ENCODE data around the gene CATSPER1. TPM values are rescaled to one million over a fixed set of nuclear protein-coding genes. Genes with fewer than 3 reads are reported as not detected.
"Not testable (repeated sequence)": the region's sequence is repeated elsewhere in the genome, so short reads cannot be mapped to it uniquely, and the experiment has no call there.

CATSPER1 gene
- total RNA-seq, 1 experiment from 2014 or later = 10.0 TPM

GRCh38 chr11:66051766-66052663 is 25.7 kb upstream of the CATSPER1 start, which contains the start of gene SF3B2:
Gene SF3B2, plus strand, starts transcription at chr11:66052364. Its CDS starts 21 bp downstream, at chr11:66052385.
- DNase-seq (ENCODE audit: low read depth) = peak; percentile 99

- DNase-seq (ENCODE audit: low read depth) = no peak
Observed at GRCh38 chr11:66051371-66051765, 25.1 kb upstream of the CATSPER1 start.

DNA sequence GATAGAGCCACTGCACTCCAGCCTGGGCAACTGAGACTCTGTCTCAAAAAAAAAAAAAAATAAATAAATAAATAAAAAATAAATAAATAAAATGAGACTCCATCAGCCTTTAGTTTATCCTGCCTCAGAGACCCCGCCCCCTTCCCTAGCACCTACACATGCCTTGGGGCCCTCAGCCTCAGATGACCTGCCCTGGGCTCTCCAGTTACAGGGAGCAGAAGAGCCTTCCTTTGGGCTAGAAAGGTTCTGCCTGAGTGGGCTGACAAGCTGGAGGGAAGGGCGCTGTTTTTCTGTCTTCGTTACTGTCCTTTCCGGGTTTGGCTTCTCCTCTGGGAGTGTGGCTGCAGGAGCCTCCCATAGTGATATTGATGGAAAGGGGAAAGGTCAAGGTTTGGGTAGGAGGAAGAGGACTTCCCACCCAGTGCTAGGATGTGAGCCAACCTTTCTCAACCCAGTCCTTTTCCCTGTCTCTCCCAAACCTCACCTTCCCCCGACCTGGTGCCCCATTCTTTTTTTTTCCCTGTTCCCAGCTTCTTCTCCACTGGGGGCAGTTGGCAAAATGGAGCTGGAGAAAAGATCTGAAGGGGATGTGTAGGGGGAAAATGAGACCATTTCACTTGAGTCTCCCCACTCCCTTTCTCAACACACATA is 24.4 kb upstream of the CATSPER1 start:
- DNase-seq (ENCODE audit: low read depth) = no peak

GRCh38 chr11:66048547-66049323 is 22.5 kb upstream of the CATSPER1 start, which contains the start of gene GAL3ST3:
Gene GAL3ST3, minus strand, starts transcription at chr11:66049161. Its CDS starts 3,746 bp downstream, at chr11:66045415.
- no peak for DNase-seq (ENCODE audit: low read depth)

DNA sequence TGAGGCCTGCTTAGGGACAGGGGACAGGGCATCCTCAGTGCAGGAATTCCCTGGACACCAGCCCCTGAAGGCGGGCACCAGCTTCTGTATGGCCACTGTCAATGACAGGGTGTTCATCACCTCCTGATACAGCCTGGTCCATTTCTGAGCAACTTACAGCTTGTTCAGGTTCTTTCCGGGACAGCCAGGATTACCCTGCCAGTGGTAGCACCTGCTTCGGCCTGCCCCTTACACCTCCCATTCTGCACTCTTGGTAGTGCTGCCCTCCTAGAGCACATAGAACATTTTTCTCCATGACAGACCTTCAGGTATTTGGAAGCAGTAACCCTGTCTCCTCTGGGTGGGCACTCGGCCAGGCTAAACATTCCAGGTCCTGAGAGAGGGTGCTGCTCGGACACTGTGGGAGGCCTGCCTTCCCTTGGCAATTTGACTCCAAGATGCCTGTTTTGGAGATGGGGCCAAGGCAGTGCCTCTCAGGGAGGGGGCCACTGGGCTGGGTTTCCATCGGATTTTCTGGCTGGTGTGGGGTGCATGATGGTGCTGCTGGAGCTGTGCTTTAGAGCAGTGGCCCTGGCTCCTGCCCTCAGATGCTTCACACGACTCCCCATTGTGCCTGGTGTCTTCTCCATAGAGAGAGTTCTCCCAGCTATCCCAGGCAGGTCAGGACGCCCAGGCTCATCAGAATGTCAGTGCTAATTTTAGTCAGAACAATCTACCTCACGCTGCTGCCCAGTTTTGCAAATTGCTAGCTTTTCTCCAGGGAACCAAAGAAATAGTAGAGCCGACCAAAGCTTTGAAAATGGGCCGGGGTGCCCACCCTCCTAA is 21.5 kb upstream of the CATSPER1 start:
- no peak for DNase-seq (ENCODE audit: low read depth)

- no peak for DNase-seq (ENCODE audit: low read depth)
Observed at GRCh38 chr11:66046901-66047300, 20.6 kb upstream of the CATSPER1 start.

DNA sequence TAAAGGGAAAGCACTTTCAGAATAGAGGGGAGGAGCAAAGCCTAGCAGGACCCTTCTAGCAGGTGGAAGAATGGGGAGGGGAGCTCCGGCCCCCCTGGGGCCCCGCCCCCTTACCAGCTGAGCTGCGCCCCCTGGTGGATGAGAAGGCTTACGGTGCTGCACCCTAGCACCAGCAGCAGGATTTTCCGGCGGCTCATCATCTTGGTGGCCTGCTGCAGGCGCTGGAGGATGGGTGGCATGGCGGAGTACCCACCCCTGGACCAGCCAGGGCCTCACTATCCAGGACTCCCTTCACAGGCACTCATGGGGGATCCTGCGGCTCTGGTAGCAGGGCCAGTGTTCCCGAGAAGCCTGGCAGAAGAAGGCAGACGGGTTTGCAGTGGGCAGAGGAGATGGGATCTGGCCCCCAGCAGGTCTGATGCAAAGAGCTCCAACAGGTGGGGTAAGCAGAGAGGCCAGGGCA is 18.9 kb upstream of the CATSPER1 start:
- peak; percentile 58 for DNase-seq (ENCODE audit: low read depth)

- DNase-seq (ENCODE audit: low read depth) = no peak
Observed at GRCh38 chr11:66044757-66045156, 18.5 kb upstream of the CATSPER1 start.

- no peak for DNase-seq (ENCODE audit: low read depth)
Observed at GRCh38 chr11:66042996-66043906, 17.0 kb upstream of the CATSPER1 start.

DNA sequence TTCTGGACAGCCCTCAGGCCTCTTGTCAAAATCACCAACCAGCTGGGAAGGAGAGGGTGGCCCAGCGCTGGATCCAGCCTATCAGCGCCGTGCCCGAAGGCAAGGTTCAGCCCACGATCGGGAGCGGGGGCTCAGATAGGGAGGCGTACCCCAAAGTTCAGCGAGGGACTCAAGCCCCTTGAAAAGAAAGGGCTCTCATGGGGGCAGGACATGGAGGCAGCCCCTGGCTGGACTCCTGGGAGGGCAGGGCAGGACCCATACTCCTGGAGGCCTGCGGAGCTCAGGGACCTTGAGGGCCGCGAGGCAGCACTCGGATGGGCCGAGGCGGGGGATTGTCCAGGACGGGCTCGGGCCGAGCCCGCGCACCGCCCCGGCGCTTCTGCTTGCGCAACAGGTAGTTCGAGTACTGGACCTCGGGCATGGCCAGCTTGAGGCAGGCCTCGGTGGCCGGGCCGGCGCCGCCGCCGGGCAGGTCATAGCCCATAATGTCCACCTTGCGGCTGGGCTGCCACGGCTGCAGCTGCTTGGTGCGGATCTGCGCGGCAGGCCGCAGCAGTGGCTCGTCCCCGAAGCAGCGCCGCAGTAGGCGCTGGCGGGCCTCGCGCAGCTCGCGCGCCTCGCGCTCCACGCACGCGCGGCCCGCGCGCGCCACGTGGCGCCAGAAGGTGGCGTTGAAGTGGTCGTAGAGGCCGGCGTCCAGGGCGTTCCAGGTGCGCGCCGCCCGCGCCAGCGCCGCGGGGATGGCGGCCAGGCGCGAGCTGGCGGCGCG is 16.1 kb upstream of the CATSPER1 start:
- DNase-seq (ENCODE audit: low read depth) = no peak

DNA sequence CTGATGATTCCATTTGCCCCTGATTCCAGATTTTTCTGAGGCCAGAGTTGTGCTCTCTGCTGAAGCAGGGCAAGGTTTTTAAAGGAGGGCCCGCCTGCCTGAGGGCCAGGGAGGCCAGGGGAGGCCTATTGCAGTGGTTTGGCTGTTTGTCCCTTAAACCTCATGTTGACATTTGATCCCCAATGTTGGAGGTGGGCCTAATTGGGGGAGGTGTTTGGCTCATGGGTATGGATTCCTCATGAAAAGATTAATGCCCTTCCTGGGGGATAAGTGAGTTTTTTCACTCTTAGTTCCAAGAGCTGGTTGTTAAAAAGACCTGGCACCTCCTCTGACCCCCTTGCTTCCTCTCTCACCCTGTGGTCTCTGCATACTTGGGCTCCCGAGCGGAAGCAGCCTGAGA is 13.5 kb upstream of the CATSPER1 start:
- no peak for DNase-seq (ENCODE audit: low read depth)

DNA sequence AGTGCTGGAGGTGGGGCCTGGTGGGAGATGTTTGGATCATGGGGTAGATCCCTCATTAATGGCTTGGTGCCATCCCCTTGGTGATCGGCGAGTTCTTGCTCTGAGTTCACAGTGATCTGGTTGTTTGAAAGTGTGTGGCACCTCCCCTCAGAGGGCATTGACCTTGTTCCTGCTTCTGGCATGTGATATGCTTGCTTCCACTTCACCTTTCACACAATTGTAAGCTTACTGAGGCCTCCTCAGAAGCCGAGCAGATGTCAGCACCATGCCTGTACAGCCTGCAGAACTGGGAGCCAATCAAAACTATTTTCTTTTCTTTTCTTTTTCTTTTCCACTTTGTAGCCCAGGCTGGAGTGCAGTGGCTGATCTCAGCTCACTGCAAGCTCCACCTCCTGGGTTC is 11.0 kb upstream of the CATSPER1 start:
- no peak for DNase-seq (ENCODE audit: low read depth)

DNA sequence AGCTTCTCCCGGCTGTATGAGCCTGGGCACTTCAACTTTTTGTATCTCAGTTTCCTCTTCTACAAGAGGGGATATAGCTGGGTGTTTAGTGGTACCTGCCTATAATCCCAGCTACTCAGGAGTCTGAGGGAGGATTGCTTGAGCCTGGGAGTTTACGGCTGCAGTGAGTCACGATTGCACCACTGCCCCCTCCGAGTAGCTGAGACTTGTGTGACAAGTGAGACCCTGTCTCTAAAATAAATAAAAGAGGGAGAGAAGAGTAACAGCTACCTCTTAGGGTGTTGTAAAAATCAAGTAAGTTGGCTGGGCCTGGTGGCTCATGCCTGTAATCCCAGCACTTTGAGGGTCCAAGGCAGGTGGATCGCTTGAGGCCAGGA is 10.0 kb upstream of the CATSPER1 start:
- DNase-seq (ENCODE audit: low read depth) = no peak

DNA sequence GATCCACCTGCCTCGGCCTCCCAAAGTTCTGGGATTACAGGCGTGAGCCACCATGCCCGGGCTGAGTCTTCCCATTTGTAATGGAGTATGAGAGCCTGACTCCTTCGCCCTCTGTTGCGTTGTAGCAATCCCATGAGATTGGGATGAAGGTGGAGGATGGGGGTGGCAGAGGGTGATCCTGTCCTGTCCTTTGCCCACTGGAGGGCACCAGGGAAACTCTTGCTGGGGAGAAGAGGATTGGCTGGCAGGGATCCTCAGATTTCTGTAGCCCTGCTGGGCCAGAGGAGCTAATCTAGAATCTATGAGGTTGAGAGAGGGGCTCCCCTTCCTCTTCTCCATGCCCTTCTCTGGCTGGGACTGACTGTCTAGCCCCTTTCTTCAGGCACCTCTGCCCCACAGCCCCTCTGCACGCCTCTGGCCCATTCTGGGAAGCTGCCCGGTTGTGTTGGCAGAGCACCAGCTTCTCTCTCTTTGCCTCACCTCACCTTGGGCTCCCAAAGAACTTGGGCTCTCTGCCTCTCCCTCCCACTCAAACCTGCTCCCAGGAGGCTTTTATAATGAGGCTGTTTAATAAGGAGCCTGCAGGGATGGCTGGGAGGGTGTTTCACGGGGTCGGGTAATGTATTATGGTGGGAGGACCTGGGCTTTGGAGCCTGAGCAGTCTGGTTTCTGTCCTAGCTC is 9.5 kb upstream of the CATSPER1 start:
- no peak for DNase-seq (ENCODE audit: low read depth)

DNA sequence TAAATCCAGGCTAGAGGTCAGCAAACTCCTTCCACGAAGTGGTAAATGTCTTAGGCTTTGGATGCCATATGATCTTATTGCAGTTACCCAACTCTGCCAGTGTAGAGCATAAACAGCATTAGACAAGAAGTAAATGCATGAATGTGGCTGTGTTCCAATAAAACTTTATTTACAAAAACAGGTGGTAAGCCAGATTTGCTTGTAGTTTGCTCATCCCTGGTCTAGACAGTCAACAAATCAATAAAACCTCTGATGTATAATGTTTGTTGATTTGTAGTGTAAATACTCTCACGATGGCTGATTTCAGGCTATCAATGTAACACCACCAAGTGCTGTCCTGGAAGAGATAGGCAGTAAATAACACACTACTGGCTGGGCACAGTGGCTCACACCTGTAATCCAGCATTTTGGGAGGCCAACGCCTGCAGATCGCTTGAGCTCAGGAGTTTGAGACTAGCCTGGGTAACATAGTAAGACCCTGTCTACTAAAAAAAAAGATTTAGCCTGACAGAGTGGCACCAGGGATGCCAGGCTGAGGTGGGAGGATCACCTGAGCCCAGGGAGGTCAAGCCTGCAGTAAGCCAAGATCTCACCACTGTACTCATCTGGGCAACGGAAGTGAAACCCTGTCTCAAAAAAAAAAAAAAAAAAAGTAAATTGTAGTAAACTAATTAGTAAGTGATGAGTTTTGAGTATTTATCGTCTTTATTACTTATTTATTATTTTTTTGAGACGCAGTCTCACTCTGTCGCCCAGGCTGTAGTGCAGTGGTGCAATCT is 6.9 kb upstream of the CATSPER1 start:
- no peak for DNase-seq (ENCODE audit: low read depth)

GRCh38 chr11:66023186-66023440 is 3.2 kb downstream of the CATSPER1 start:
- not testable (repeated sequence) for DNase-seq (ENCODE audit: low read depth)

DNA sequence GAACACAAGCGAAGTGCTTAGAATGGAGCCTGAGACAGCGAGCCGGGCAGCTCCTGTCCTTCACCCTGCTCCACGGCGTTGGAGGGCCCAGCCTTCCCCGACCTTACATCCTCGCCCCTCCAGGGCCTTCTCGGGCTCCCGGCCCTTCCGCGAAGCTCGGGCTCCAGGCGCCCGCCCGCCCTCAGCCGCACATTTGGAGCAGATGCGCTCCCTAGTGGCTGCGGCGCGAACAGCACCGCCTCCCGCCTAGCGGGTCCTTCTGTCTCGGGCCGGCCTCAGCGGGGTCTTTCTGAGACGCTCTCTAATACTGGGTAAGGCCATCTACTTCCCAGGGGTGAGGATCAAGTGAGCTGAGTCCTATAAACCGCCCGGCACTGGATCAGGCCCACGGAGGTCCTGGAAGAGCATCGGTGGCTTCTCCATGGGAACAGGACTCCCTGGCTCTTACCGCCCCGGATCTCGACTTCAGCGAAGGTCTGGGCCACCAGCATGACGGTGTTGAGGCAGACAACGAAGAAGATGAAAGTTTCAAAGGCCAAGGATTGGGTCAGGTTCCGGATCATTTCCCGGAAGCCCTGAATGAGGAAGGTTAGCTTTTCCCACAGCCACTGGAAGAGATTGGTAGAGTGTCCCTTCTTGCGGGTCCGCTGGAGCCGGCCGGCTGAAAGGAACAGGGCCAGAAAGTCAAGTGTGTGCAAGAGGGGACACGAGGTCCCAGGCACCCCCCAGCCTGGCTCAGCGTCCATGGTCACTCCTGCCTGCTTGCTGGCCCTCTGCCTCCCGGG is 3.7 kb downstream of the CATSPER1 start:
- DNase-seq (ENCODE audit: low read depth) = peak; percentile 55

All from HT1080 (cell line).